Heart right ventricle (tissue), 16 donors: ENCODE measurements around the gene CST7. TPM values are rescaled to one million over a fixed set of nuclear protein-coding genes. Genes with fewer than 3 reads are reported as not detected.
A peak's percentile ranks its signal among the peaks of the same experiment; 100 is the strongest.

Source experiments
- ATAC-seq, 8 donors: fragments of 200-7000 bp; cut with Tn5 transposase; one replicate each; pipeline ENCODE4 v1.9.1; 2020; ENCODE audit warnings: mild to moderate bottlenecking in 8 of 8, moderate library complexity in 8 of 8, moderate number of reproducible peaks in 1 of 8
- DNase-seq, 2 donors: peaks; one replicate each; pipeline ENCODE4 v3.0.0-alpha.2; 2020
- H3K27ac ChIP-seq, 10 donors: fragments of 200-600 bp; sonication (generic) in 2 of 10; one replicate each; pipeline versions ENCODE4 v1.5.0 to v1.8.0; 2020 to 2022; ENCODE audit warnings: mild to moderate bottlenecking in 3 of 10
- H3K27me3 ChIP-seq, 7 donors: fragments of 200-600 bp; one replicate each; pipeline ENCODE4 v1.8.0; 2021 to 2022; ENCODE audit warnings: mild to moderate bottlenecking in 2 of 7
- H3K36me3 ChIP-seq, 9 donors: fragments of 200-600 bp; sonication (generic) in 1 of 9; one replicate each; pipeline versions ENCODE4 v1.5.0 to v1.8.0; 2020 to 2022; ENCODE audit warnings: mild to moderate bottlenecking in 2 of 9
- H3K4me1 ChIP-seq, 9 donors: fragments of 200-600 bp; sonication (generic) in 1 of 9; one replicate each; pipeline versions ENCODE4 v1.5.0 to v1.8.0; 2020 to 2022; ENCODE audit warnings: mild to moderate bottlenecking in 4 of 9
- H3K4me3 ChIP-seq, 10 donors: fragments of 200-600 bp; sonication (generic) in 2 of 10; one replicate each; pipeline versions ENCODE4 v1.5.0 to v1.8.0; 2020 to 2022; ENCODE audit warnings: mild to moderate bottlenecking in 7 of 10, moderate library complexity in 2 of 10
- H3K9me3 ChIP-seq, 11 donors: fragments of 200-600 bp in 10 of 11; sonication (generic) in 2 of 11; one replicate each; pipeline versions ENCODE4 v1.5.0 to v1.8.0; 2013 to 2022; ENCODE audit warnings: mild to moderate bottlenecking in 2 of 11, control low read depth in 1 of 11, moderate library complexity in 1 of 11
- WGBS, 2 donors: extraction: QIAGEN DNeasy Blood & Tissue Kit; methylation state at CpG; one replicate each; pipeline ENCODE4 v1.1.7; 2013; ENCODE audit warnings: inconsistent platforms in 1 of 2; 5-methylcytosine and 5-hydroxymethylcytosine counted together
- intact Hi-C, 10 donors: fragments of 100-400 bp; cut with DNase I; formaldehyde crosslinking; loops; one replicate each; pipeline versions ENCODE4 v1.11.1 to v1.14.2; 2022
- polyA plus RNA-seq, 2 donors: library from polyadenylated mRNA; stranded (reverse); fragments of 200-250 nt; gene quantifications; one replicate each; pipeline ENCODE4 v1.2.3, GENCODE V29; 2013
- total RNA-seq, 10 donors: library from RNA; stranded (reverse); fragmentation: NEBNext Ultra II Directional in 3 of 10; extraction: Animal tissue kit (Norgen Biotek cat#: 25700) in 3 of 10; gene quantifications; one replicate each; pipeline versions ENCODE4 v1.2.1 to v1.2.4, GENCODE V29; 2021 to 2023
- TF ChIP-seq, protein P1 (sequence below), 9 donors: fragments of 200-600 bp; sonication (generic) in 2 of 9; IDR thresholded peaks; one replicate each; pipeline versions ENCODE4 v1.5.0 to v1.8.0; 2021 to 2022; ENCODE audit warnings: antibody characterized with exemption in 9 of 9, mild to moderate bottlenecking in 5 of 9, moderate library complexity in 1 of 9
- donor health status: Arrhythmogenic right ventricular cardiomyopathy.
- donor health status: ischemic (EF 13 %, LVEDD 7.1; RV severe dilation, severe dysfunction).
- donor health status: healthy with polysubstance abuse.
- donor health status: DM: no; HTN: yes; CAD: no.
- donor health status: DM: no; HTN: no; CAD: no.
- donor health status: ischemic (EF 25% LVEDD 6.9; RV normal size, moderate dysfunction).
- donor health status: ischemic (EF 25% LVEDD 5.7; RV mildly dilated, moderate dysfunction).
- donor health status: healthy.
- donor health status: DM: yes; HTN: yes; CAD: no.
- donor health status: Ischemic cardiomyopathy.
- donor health status: ischemic (EF 35%, LVEDD 5.7; RV mildly dilated, moderate dysfunction).
- donor health status: nonischemic (EF 11% LVEDD 7.7; RV severe dilation, severe dysfunction).
- donor health status: DM: yes; HTN: yes; CAD: no.
- donor health status: PGD.
- donor health status: ischemic (EF 29% LVEDD 5.4; RV normal size, mild dysfunction).
- donor health status: nonischemic (EF 23%, LVEDD 6.1; RV moderate dilation, normal function).

The CST7 gene
- total and polyA plus RNA-seq, 12 donors: 0.28 to 10.0 (median 1.1) TPM; not detected in 2

DNA sequence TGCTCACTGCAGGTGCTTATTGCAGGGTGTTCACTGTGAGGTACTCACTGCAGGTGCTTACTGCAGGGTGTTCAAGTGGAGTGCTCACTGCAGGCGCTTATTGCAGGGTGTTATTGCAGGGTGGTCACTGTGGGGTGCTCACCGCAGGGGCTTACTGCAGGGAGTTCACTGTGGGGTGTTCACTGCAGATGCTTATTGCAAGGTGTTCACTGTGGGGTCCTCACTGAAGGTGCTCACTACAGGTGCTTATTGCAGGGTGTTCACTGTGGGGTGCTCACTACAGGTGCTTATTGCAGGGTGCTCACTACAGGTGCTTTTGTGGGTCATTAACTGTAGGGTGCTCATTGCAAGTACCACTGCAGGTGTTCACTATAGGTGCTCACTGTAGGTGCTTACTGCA is 23.3 kb downstream of the CST7 start:
- H3K27ac ChIP-seq: no peak overlapping the region
- ATAC-seq: no peak
- peaks cover 0 to 91% (median 20%) of the 10 kb centered on the region in 9 donors for H3K36me3 ChIP-seq
- H3K9me3 ChIP-seq: peaks cover 0 to 20% (median 0%) of the 10 kb centered on the region in 11 donors
- WGBS, 2 donors: 98% methylated on average over 2 of the region's 2 CpGs
- no peak for DNase-seq
- peaks cover 0 to 16% (median 0%) of the 10 kb centered on the region in 9 donors for H3K4me1 ChIP-seq
- no peaks in the 10 kb centered on the region for H3K27me3 ChIP-seq
- intact Hi-C loops: no loop called here
- TF ChIP-seq, protein P1, sequence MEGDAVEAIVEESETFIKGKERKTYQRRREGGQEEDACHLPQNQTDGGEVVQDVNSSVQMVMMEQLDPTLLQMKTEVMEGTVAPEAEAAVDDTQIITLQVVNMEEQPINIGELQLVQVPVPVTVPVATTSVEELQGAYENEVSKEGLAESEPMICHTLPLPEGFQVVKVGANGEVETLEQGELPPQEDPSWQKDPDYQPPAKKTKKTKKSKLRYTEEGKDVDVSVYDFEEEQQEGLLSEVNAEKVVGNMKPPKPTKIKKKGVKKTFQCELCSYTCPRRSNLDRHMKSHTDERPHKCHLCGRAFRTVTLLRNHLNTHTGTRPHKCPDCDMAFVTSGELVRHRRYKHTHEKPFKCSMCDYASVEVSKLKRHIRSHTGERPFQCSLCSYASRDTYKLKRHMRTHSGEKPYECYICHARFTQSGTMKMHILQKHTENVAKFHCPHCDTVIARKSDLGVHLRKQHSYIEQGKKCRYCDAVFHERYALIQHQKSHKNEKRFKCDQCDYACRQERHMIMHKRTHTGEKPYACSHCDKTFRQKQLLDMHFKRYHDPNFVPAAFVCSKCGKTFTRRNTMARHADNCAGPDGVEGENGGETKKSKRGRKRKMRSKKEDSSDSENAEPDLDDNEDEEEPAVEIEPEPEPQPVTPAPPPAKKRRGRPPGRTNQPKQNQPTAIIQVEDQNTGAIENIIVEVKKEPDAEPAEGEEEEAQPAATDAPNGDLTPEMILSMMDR (IDR thresholded peaks at IDR 0.05): no peak
- H3K4me3 ChIP-seq: no peak overlapping the region

DNA sequence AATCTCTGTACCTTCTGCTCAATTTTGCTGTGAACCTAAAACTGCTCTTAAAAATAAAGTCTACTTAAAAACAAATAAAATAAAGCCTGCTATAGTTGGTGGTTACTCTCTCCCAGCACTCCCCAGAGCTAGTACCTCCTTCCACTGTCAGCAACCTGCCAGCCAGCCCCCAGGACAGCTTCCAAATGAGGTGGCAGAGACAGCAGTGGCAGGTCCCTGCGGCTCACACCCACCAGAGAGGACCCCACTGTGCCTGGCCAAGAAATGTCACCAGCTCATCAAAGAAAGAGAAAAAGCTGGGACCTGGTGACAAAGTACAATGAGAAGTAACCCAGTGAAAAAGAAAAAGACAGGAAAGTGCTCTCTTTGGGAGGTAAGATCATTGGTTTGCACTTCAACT is 28.3 kb downstream of the CST7 start:
- Histone ChIP-seq H3K4me1 (peaks cover 0 to 34% (median 0%) of the 10 kb centered on the region in 9 donors), H3K27me3 (no peaks in the 10 kb centered on the region), H3K27ac (no peak overlapping the region), H3K4me3 (no peak overlapping the region), H3K9me3 (peaks cover 0 to 20% (median 0%) of the 10 kb centered on the region in 11 donors), H3K36me3 (peaks cover 0 to 83% (median 10%) of the 10 kb centered on the region in 9 donors)
- TF ChIP-seq, protein P1 (IDR thresholded peaks at IDR 0.05): no peak
- 88 to 93% methylated on average over 1 of the region's 1 CpG for WGBS, 2 donors
- DNase-seq (no peak), ATAC-seq (no peak)
- intact Hi-C loops: no loop called here

DNA sequence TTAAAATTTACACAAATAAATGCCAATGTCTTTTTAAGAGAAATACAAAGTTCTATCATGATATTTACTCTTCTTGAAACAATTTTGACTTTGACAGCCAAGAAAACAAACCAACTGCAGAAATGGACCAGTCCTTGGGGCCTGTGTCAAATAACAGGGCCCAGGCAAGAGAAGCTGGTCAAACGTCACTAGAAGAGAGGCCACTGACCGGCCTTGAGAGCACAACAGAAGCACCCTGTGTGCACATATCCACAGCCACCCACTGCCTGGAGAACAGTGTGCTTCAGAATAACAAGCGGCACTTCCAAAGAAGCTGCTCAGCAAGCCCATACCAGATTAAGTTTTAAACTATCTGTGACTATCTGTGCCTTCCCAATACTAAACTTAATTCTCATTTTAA is 28.7 kb downstream of the CST7 start:
- DNase-seq (no peak), ATAC-seq (no peak)
- TF ChIP-seq, protein P1 (IDR thresholded peaks at IDR 0.05): no peak
- Histone ChIP-seq H3K9me3 (peaks cover 0 to 20% (median 0%) of the 10 kb centered on the region in 11 donors), H3K27me3 (no peaks in the 10 kb centered on the region), H3K4me1 (peaks cover 0 to 39% (median 0%) of the 10 kb centered on the region in 9 donors), H3K4me3 (no peak overlapping the region), H3K36me3 (peaks cover 0 to 82% (median 10%) of the 10 kb centered on the region in 9 donors), H3K27ac (no peak overlapping the region)
- intact Hi-C loops: no loop called here
- 89 to 95% methylated on average over 3 of the region's 3 CpGs for WGBS, 2 donors

DNA sequence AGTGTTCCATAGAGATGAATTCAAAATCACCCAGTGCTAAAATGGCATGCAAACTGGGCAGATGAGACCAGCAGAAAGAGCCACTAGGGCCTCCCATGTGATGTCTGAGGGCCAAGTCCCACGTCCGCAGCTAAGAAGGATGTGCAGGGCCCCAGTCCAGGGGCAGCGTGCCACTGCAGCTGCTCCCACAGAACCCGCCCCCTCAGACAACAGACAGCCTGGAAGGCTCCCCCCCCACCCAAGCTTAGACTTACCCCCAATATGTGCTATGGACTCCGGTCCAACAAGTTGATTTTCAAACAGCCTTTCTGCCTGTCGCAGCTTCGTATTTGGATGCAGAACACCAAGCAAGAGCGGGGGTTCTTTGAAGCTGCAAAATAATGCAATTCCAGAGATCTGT is 29.4 kb downstream of the CST7 start:
- TF ChIP-seq, protein P1 (IDR thresholded peaks at IDR 0.05): no peak
- H3K27ac ChIP-seq: no peak overlapping the region
- peaks cover 0 to 82% (median 10%) of the 10 kb centered on the region in 9 donors for H3K36me3 ChIP-seq
- DNase-seq (no peak), ATAC-seq (peak in 3 of 8 donors; percentile 16 to 50 (median 47))
- intact Hi-C loops: no loop called here
- no peaks in the 10 kb centered on the region for H3K27me3 ChIP-seq
- H3K4me3 ChIP-seq: no peak overlapping the region
- H3K9me3 ChIP-seq: peaks cover 0 to 20% (median 0%) of the 10 kb centered on the region in 11 donors
- peaks cover 0 to 46% (median 0%) of the 10 kb centered on the region in 9 donors for H3K4me1 ChIP-seq
- 82 to 85% methylated on average over 8 of the region's 8 CpGs for WGBS, 2 donors
